SW 1271 (cell line): ENCODE data around the gene IL1RAPL2.
"Not testable (repeated sequence)": the region's sequence is repeated elsewhere in the genome, so short reads cannot be mapped to it uniquely, and the experiment has no call there.

Experiments
- DNase-seq, 2 experiments: peaks; one replicate each; lab custom pipeline; 2025; lab: John Stamatoyannopoulos, UW

The IL1RAPL2 gene

DNA sequence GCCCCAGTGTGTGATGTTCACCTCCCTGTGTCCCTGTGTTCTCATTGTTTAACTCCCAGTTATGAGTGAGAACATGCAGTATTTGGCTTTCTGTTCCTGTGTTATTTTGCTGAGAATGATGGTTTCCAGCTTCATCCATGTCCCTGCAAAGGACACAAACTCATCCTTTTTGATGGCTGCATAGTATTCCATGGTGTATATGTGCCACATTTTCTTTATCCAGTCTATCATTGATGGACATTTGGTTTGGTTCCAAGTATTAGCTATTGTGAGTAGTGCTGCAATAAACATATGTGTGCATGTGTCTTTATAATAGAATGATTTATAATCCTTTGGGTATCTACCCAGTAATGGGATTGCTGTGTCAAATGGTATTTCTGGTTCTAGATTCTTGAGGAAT is 1239.7 kb downstream of the IL1RAPL2 start:
- not testable (repeated sequence) for DNase-seq

DNA sequence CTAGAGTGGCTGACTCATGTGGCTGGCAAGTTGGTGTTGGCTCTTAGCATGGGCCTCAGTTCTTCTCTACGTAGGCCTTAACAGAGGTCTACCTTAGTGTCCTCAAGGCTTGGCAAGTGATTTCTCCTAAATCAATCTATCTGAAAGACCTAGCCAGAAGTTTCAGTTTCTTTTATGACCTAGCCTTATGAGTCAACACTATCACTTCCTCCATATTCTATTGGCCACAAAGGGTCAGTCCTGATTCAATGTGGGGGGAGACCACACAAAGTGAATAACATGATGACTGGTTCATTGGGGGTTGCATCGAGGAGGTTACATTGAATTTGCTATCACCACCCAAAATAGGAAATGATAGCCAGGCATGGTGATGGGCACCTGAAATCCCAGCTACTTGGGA is 1250.5 kb downstream of the IL1RAPL2 start:
- no peak for DNase-seq
